Activated T-cell treated with anti-CD3 and anti-CD28 coated beads, Interleukin-2, amount 50 U/mL, for 4 hours (primary cell): ENCODE results near the gene TCOF1. TPM values are rescaled to one million over a fixed set of nuclear protein-coding genes. Genes with fewer than 3 reads are reported as not detected.

Experiments used
- ATAC-seq, 2 donors: fragments of 200-7000 bp; cut with Tn5 transposase; one replicate each; pipeline ENCODE4 v1.10.0; 2021
- DNase-seq: peaks from one replicate; pipeline ENCODE4 v3.0.0-alpha.2; 2020
- H3K27me3 Mint-ChIP-seq: one replicate; pipeline ENCODE4 v1.8.0; 2021; ENCODE audit warnings: low read depth, mixed read lengths
- H3K36me3 Mint-ChIP-seq: one replicate; pipeline ENCODE4 v1.8.0; 2022; ENCODE audit warnings: mixed read lengths; ENCODE audit not compliant: insufficient read depth
- H3K4me1 Mint-ChIP-seq: one replicate; pipeline ENCODE4 v1.8.0; 2021; ENCODE audit warnings: low read depth, mixed read lengths
- H3K4me3 Mint-ChIP-seq: one replicate; pipeline ENCODE4 v1.8.0; 2021; ENCODE audit warnings: mild to moderate bottlenecking, moderate library complexity, mixed read lengths
- H3K9me3 Mint-ChIP-seq: one replicate; pipeline ENCODE4 v1.8.0; 2021; ENCODE audit warnings: mixed read lengths
- total RNA-seq, 3 donors: library from RNA; stranded (reverse); gene quantifications; one replicate each; pipeline ENCODE4 v1.2.1, GENCODE V29; 2021

Gene TCOF1
- total RNA-seq, 3 donors from 2014 or later = 153 to 160 (median 156) TPM

GRCh38 chr5:150352244-150353031, 5.1 kb upstream of the TCOF1 start:
- Mint-ChIP-seq H3K27me3 (no peaks in the 10 kb centered on the region), H3K36me3 (no peaks in the 10 kb centered on the region), H3K9me3 (no peaks in the 10 kb centered on the region), H3K4me3 (no peak overlapping the region), H3K4me1 (peaks cover 24% of the 10 kb centered on the region)
- no peak for ATAC-seq
- DNase-seq = no peak

GRCh38 chr5:150353032-150353675, 4.3 kb upstream of the TCOF1 start:
- Mint-ChIP-seq H3K9me3 (no peaks in the 10 kb centered on the region), H3K36me3 (no peaks in the 10 kb centered on the region), H3K4me1 (peaks cover 24% of the 10 kb centered on the region), H3K4me3 (no peak overlapping the region), H3K27me3 (no peaks in the 10 kb centered on the region)
- DNase-seq = no peak
- ATAC-seq = no peak

- H3K27me3 Mint-ChIP-seq = no peaks in the 10 kb centered on the region
- no peak for DNase-seq
- no peak for ATAC-seq
- peaks cover 10% of the 10 kb centered on the region for H3K36me3 Mint-ChIP-seq
- no peak overlapping the region for H3K4me3 Mint-ChIP-seq
- peaks cover 40% of the 10 kb centered on the region for H3K4me1 Mint-ChIP-seq
- H3K9me3 Mint-ChIP-seq = no peaks in the 10 kb centered on the region
Observed at GRCh38 chr5:150355791-150356190, 1.7 kb upstream of the TCOF1 start.

- Mint-ChIP-seq H3K4me1 (peaks cover 36% of the 10 kb centered on the region), H3K36me3 (peaks cover 19% of the 10 kb centered on the region), H3K4me3 (peak overlapping the region; percentile 94), H3K9me3 (no peaks in the 10 kb centered on the region), H3K27me3 (no peaks in the 10 kb centered on the region)
- ATAC-seq (no peak), DNase-seq (no peak)
Observed at GRCh38 chr5:150356575-150357294, 762 bp upstream of the TCOF1 start.

- DNase-seq = no peak
- no peaks in the 10 kb centered on the region for H3K9me3 Mint-ChIP-seq
- no peaks in the 10 kb centered on the region for H3K27me3 Mint-ChIP-seq
- peak overlapping the region; percentile 94 for H3K4me3 Mint-ChIP-seq
- peaks cover 33% of the 10 kb centered on the region for H3K36me3 Mint-ChIP-seq
- H3K4me1 Mint-ChIP-seq = peaks cover 47% of the 10 kb centered on the region
- ATAC-seq = no peak
Observed at GRCh38 chr5:150358261-150359095, 981 bp downstream of the TCOF1 start.

- H3K9me3 Mint-ChIP-seq = no peaks in the 10 kb centered on the region
- peaks cover 47% of the 10 kb centered on the region for H3K4me1 Mint-ChIP-seq
Observed at GRCh38 chr5:150361301-150361700, 3.8 kb downstream of the TCOF1 start.

GRCh38 chr5:150363185-150363584, 5.7 kb downstream of the TCOF1 start:
- ATAC-seq = no peak
- H3K4me3 Mint-ChIP-seq = no peak overlapping the region

More at GRCh38 chr5:150361301-150361700, 3.8 kb downstream of the TCOF1 start:
- Mint-ChIP-seq H3K27me3 (no peaks in the 10 kb centered on the region), H3K36me3 (peaks cover 47% of the 10 kb centered on the region), H3K4me3 (no peak overlapping the region)
- no peak for DNase-seq
- ATAC-seq = no peak

GRCh38 chr5:150364004-150364403, 6.5 kb downstream of the TCOF1 start:
- ATAC-seq (no peak), DNase-seq (no peak)
- H3K36me3 Mint-ChIP-seq = peaks cover 53% of the 10 kb centered on the region
- H3K9me3 Mint-ChIP-seq = no peaks in the 10 kb centered on the region
- peaks cover 28% of the 10 kb centered on the region for H3K4me1 Mint-ChIP-seq
- H3K27me3 Mint-ChIP-seq = no peaks in the 10 kb centered on the region
- H3K4me3 Mint-ChIP-seq = no peak overlapping the region

More at GRCh38 chr5:150363185-150363584, 5.7 kb downstream of the TCOF1 start:
- Mint-ChIP-seq H3K9me3 (no peaks in the 10 kb centered on the region), H3K27me3 (no peaks in the 10 kb centered on the region), H3K4me1 (peaks cover 37% of the 10 kb centered on the region), H3K36me3 (peaks cover 53% of the 10 kb centered on the region)
- DNase-seq = no peak

GRCh38 chr5:150368526-150368925, 11.0 kb downstream of the TCOF1 start:
- peaks cover 42% of the 10 kb centered on the region for H3K36me3 Mint-ChIP-seq
- no peak for ATAC-seq
- H3K4me1 Mint-ChIP-seq = no peaks in the 10 kb centered on the region
- no peak overlapping the region for H3K4me3 Mint-ChIP-seq
- H3K9me3 Mint-ChIP-seq = no peaks in the 10 kb centered on the region
- H3K27me3 Mint-ChIP-seq = no peaks in the 10 kb centered on the region
- no peak for DNase-seq

- no peak for DNase-seq
- peaks cover 4% of the 10 kb centered on the region for H3K4me1 Mint-ChIP-seq
- H3K4me3 Mint-ChIP-seq = no peak overlapping the region
- H3K9me3 Mint-ChIP-seq = no peaks in the 10 kb centered on the region
- no peaks in the 10 kb centered on the region for H3K27me3 Mint-ChIP-seq
- no peak for ATAC-seq
- peaks cover 41% of the 10 kb centered on the region for H3K36me3 Mint-ChIP-seq
Observed at GRCh38 chr5:150372639-150373038, 15.1 kb downstream of the TCOF1 start.

- no peaks in the 10 kb centered on the region for H3K27me3 Mint-ChIP-seq
- no peaks in the 10 kb centered on the region for H3K9me3 Mint-ChIP-seq
- ATAC-seq (no peak), DNase-seq (no peak)
- peaks cover 44% of the 10 kb centered on the region for H3K36me3 Mint-ChIP-seq
- H3K4me1 Mint-ChIP-seq = peaks cover 7% of the 10 kb centered on the region
- no peak overlapping the region for H3K4me3 Mint-ChIP-seq
Observed at GRCh38 chr5:150374651-150375050, 17.2 kb downstream of the TCOF1 start.

GRCh38 chr5:150376799-150377771, 19.6 kb downstream of the TCOF1 start:
- ATAC-seq (peak; percentile 11), DNase-seq (no peak)
- Mint-ChIP-seq H3K9me3 (no peaks in the 10 kb centered on the region), H3K27me3 (no peaks in the 10 kb centered on the region), H3K4me3 (no peak overlapping the region), H3K36me3 (peaks cover 38% of the 10 kb centered on the region), H3K4me1 (peaks cover 7% of the 10 kb centered on the region)
